K562 (cell line): ENCODE results near the gene CNKSR3.

Experiments used
- ARID1B ChIP-seq: fragments of 450-650 bp; IDR thresholded peaks from 2 replicates; pipeline ENCODE4 v1.6.1; 2016; ENCODE audit warnings: antibody characterized with exemption, mild to moderate bottlenecking, inconsistent platforms
- GABPA ChIP-seq: fragments of 200-800 bp; sonication (Bioruptor generic); conservative IDR thresholded peaks from 2 replicates; pipeline ENCODE4 v1.6.1; 2016; ENCODE audit warnings: low read depth, missing genetic modification characterization, missing compliant biosample characterization
- POLR2AphosphoS5 ChIP-seq: IDR thresholded peaks from 2 replicates; pipeline ENCODE4 v1.6.1; 2011; ENCODE audit warnings: mild to moderate bottlenecking, low read depth, low read length, moderate library complexity; ENCODE audit not compliant: control insufficient read depth, insufficient read depth
- RCOR1 ChIP-seq, 2 experiments: IDR thresholded peaks; 2 replicates each; pipeline ENCODE4 v1.6.1; 2012; ENCODE audit warnings: low read depth in 2 of 2, low read length in 2 of 2, borderline replicate concordance in 1 of 2, improper control_type of control experiment in 1 of 2
- SIN3A ChIP-seq, 2 experiments: fragments of 150-350 bp in 1 of 2; IDR thresholded peaks; 2 replicates each; pipeline ENCODE4 v1.6.1; 2011 to 2016; ENCODE audit warnings: borderline replicate concordance in 2 of 2, low read depth in 2 of 2, low read length in 2 of 2, mild to moderate bottlenecking in 2 of 2, moderate library complexity in 2 of 2; ENCODE audit not compliant: control insufficient read depth in 1 of 2
- ZNF3 ChIP-seq: fragments of 250-450 bp; sonication (Bioruptor Pico); IDR thresholded peaks from 2 replicates; pipeline ENCODE4 v1.5.0; 2021; ENCODE audit warnings: mild to moderate bottlenecking, moderate library complexity
- ZSCAN32 ChIP-seq: fragments of 450-650 bp; formaldehyde crosslinking; IDR thresholded peaks from 2 replicates; pipeline ENCODE4 v1.4.0; 2020; ENCODE audit warnings: mild to moderate bottlenecking, moderate library complexity
- TF ChIP-seq, protein P1 (sequence below), 2 experiments: fragments of 450-650 bp; formaldehyde crosslinking in 1 of 2; IDR thresholded peaks; 2 replicates each; pipeline versions ENCODE4 v1.4.0 to v1.6.1; 2014 to 2020; ENCODE audit warnings: mild to moderate bottlenecking in 2 of 2, borderline replicate concordance in 1 of 2, low read depth in 1 of 2

- no peak for TF ChIP-seq RCOR1 (IDR thresholded peaks at IDR 0.05; ENCODE audit: borderline replicate concordance in 1 of 2, low read depth in 2 of 2, low read length in 2 of 2)
- no peak for TF ChIP-seq ZNF3
- no peak for TF ChIP-seq GABPA (tag)
- no peak for TF ChIP-seq SIN3A (IDR thresholded peaks at IDR 0.05; ENCODE audit: borderline replicate concordance in 2 of 2, control insufficient read depth in 1 of 2, low read depth in 2 of 2, low read length in 2 of 2)
- TF ChIP-seq ARID1B: no peak
- TF ChIP-seq POLR2AphosphoS5: no peak
- no peak for TF ChIP-seq ZSCAN32 (CRISPR knock-in tag)
- TF ChIP-seq, protein P1, sequence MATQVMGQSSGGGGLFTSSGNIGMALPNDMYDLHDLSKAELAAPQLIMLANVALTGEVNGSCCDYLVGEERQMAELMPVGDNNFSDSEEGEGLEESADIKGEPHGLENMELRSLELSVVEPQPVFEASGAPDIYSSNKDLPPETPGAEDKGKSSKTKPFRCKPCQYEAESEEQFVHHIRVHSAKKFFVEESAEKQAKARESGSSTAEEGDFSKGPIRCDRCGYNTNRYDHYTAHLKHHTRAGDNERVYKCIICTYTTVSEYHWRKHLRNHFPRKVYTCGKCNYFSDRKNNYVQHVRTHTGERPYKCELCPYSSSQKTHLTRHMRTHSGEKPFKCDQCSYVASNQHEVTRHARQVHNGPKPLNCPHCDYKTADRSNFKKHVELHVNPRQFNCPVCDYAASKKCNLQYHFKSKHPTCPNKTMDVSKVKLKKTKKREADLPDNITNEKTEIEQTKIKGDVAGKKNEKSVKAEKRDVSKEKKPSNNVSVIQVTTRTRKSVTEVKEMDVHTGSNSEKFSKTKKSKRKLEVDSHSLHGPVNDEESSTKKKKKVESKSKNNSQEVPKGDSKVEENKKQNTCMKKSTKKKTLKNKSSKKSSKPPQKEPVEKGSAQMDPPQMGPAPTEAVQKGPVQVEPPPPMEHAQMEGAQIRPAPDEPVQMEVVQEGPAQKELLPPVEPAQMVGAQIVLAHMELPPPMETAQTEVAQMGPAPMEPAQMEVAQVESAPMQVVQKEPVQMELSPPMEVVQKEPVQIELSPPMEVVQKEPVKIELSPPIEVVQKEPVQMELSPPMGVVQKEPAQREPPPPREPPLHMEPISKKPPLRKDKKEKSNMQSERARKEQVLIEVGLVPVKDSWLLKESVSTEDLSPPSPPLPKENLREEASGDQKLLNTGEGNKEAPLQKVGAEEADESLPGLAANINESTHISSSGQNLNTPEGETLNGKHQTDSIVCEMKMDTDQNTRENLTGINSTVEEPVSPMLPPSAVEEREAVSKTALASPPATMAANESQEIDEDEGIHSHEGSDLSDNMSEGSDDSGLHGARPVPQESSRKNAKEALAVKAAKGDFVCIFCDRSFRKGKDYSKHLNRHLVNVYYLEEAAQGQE (IDR thresholded peaks at IDR 0.05; ENCODE audit: borderline replicate concordance): no peak
- TF ChIP-seq, protein P1 (CRISPR knock-in tag; IDR thresholded peaks at IDR 0.05; ENCODE audit: low read depth): no peak
These were observed 115.2 kb downstream of the CNKSR3 start for GRCh38 chr6:154395316-154395715.
